Loucy (cell line): ENCODE data around the gene TBC1D1.

Experiments used
- H2AFZ ChIP-seq: fragments of 200-600 bp; sonication (generic); 2 replicates; pipeline ENCODE4 v1.6.0; 2016; ENCODE audit warnings: antibody characterized with exemption, mild to moderate bottlenecking, low read length, moderate library complexity
- H3F3A ChIP-seq: fragments of 200-600 bp; 2 replicates; pipeline ENCODE4 v1.6.0; 2016; ENCODE audit warnings: antibody characterized with exemption, low read depth, mild to moderate bottlenecking
- H3K27me3 ChIP-seq: fragments of 200-600 bp; sonication (generic); 2 replicates; pipeline ENCODE4 v1.6.1; 2014; ENCODE audit warnings: low read length, mild to moderate bottlenecking; ENCODE audit not compliant: insufficient read depth, poor library complexity, severe bottlenecking
- H3K36me3 ChIP-seq: fragments of 200-600 bp; sonication (generic); 2 replicates; pipeline ENCODE4 v1.6.1; 2016; ENCODE audit warnings: low read length; ENCODE audit not compliant: insufficient read depth
- H3K4me1 ChIP-seq: fragments of 200-600 bp; sonication (generic); 2 replicates; pipeline ENCODE4 v1.5.1; 2014; ENCODE audit warnings: low read length, mild to moderate bottlenecking; ENCODE audit not compliant: insufficient read depth, poor library complexity, severe bottlenecking
- H3K4me2 ChIP-seq: fragments of 200-600 bp; sonication (generic); 2 replicates; pipeline ENCODE4 v1.6.0; 2014; ENCODE audit warnings: antibody characterized with exemption, low read length, low read depth, mild to moderate bottlenecking; ENCODE audit not compliant: poor library complexity, severe bottlenecking
- H3K4me3 ChIP-seq: fragments of 200-600 bp; sonication (generic); 2 replicates; pipeline ENCODE4 v1.5.1; 2014; ENCODE audit warnings: low read length, mild to moderate bottlenecking, mixed read lengths; ENCODE audit not compliant: poor library complexity, severe bottlenecking
- H3K79me2 ChIP-seq: fragments of 200-600 bp; sonication (generic); 2 replicates; pipeline ENCODE4 v1.6.1; 2014; ENCODE audit warnings: low read length; ENCODE audit not compliant: insufficient read depth
- H3K9ac ChIP-seq: fragments of 200-600 bp; sonication (generic); 2 replicates; pipeline ENCODE4 v1.6.0; 2014; ENCODE audit warnings: mild to moderate bottlenecking, low read depth, low read length, moderate library complexity; ENCODE audit not compliant: poor library complexity, severe bottlenecking
- H3K9me2 ChIP-seq: fragments of 200-600 bp; sonication (generic); replicated peaks from 2 replicates; pipeline ENCODE4 v1.6.1; 2016; ENCODE audit warnings: low read depth, low read length, mixed read lengths
- H3K9me3 ChIP-seq: fragments of 200-600 bp; sonication (generic); 2 replicates; pipeline ENCODE4 v1.6.1; 2014; ENCODE audit warnings: mild to moderate bottlenecking, antibody characterized with exemption, low read length, low read depth; ENCODE audit not compliant: insufficient read depth
- H4K20me1 ChIP-seq: fragments of 200-600 bp; sonication (generic); 2 replicates; pipeline ENCODE4 v1.6.0; 2014; ENCODE audit warnings: antibody characterized with exemption, low read length, mild to moderate bottlenecking; ENCODE audit not compliant: insufficient read depth, poor library complexity, severe bottlenecking
- CTCF ChIP-seq: fragments of 200-600 bp; sonication (generic); conservative IDR thresholded peaks from 2 replicates; pipeline ENCODE4 v1.5.1; 2014; ENCODE audit warnings: mild to moderate bottlenecking, antibody characterized with exemption, low read length
- EZH2phosphoT487 ChIP-seq: fragments of 200-600 bp; IDR thresholded peaks from 2 replicates; pipeline ENCODE4 v1.6.1; 2018; ENCODE audit warnings: antibody characterized with exemption, mild to moderate bottlenecking, moderate library complexity, borderline replicate concordance

TBC1D1 gene

GRCh38 chr4:37893164-37893563 is 2.3 kb downstream of the TBC1D1 start:
- H3K4me3 ChIP-seq, result peak overlapping the region; percentile 91
- no peaks in the 10 kb centered on the region for H3F3A ChIP-seq
- no peaks in the 10 kb centered on the region for H3K36me3 ChIP-seq
- peak overlapping the region; percentile 74 for H3K9ac ChIP-seq
- H3K79me2 ChIP-seq, result peaks cover 55% of the 10 kb centered on the region
- peak overlapping the region; percentile 90 for H3K4me2 ChIP-seq
- TF ChIP-seq EZH2phosphoT487 (no peak), CTCF (no peak)
- H3K27me3 ChIP-seq, result no peaks in the 10 kb centered on the region
- H3K4me1 ChIP-seq, result peaks cover 36% of the 10 kb centered on the region
- H3K9me3 ChIP-seq, result no peaks in the 10 kb centered on the region
- no peaks in the 10 kb centered on the region for H3K9me2 ChIP-seq
- H2AFZ ChIP-seq, result no peak overlapping the region
- peaks cover 17% of the 10 kb centered on the region for H4K20me1 ChIP-seq

- no peak for TF ChIP-seq EZH2phosphoT487
- TF ChIP-seq CTCF, result no peak
- Histone ChIP-seq H3K9me2 (no peaks in the 10 kb centered on the region), H3K9me3 (no peaks in the 10 kb centered on the region), H3K4me2 (peak overlapping the region; percentile 45), H3K4me1 (peaks cover 39% of the 10 kb centered on the region), H4K20me1 (peaks cover 17% of the 10 kb centered on the region), H3K79me2 (peaks cover 69% of the 10 kb centered on the region), H2AFZ (no peak overlapping the region), H3K27me3 (no peaks in the 10 kb centered on the region), H3K9ac (no peak overlapping the region), H3K4me3 (no peak overlapping the region), H3F3A (no peaks in the 10 kb centered on the region), H3K36me3 (no peaks in the 10 kb centered on the region)
Observed at GRCh38 chr4:37895271-37895670, 4.4 kb downstream of the TBC1D1 start.

- Histone ChIP-seq H3F3A (no peaks in the 10 kb centered on the region), H3K9me3 (no peaks in the 10 kb centered on the region), H3K79me2 (peaks cover 69% of the 10 kb centered on the region), H3K4me3 (peak overlapping the region; percentile 1), H3K36me3 (no peaks in the 10 kb centered on the region), H3K4me2 (peak overlapping the region; percentile 45), H4K20me1 (peaks cover 17% of the 10 kb centered on the region), H3K9me2 (no peaks in the 10 kb centered on the region), H3K4me1 (peaks cover 41% of the 10 kb centered on the region), H3K9ac (no peak overlapping the region), H3K27me3 (no peaks in the 10 kb centered on the region), H2AFZ (no peak overlapping the region)
- no peak for TF ChIP-seq CTCF
Observed at GRCh38 chr4:37896206-37896860, 5.4 kb downstream of the TBC1D1 start.
